EH (cell line): Measurements from ENCODE around the gene CHCHD1.
A peak's percentile ranks its signal among the peaks of the same experiment; 100 is the strongest.
"Not testable (repeated sequence)": the region's sequence is repeated elsewhere in the genome, so short reads cannot be mapped to it uniquely, and the experiment has no call there.

Experiments
- DNase-seq: peaks from one replicate; pipeline ENCODE4 v3.0.0-alpha.2; 2015; ENCODE audit warnings: low read depth

The CHCHD1 gene

DNA sequence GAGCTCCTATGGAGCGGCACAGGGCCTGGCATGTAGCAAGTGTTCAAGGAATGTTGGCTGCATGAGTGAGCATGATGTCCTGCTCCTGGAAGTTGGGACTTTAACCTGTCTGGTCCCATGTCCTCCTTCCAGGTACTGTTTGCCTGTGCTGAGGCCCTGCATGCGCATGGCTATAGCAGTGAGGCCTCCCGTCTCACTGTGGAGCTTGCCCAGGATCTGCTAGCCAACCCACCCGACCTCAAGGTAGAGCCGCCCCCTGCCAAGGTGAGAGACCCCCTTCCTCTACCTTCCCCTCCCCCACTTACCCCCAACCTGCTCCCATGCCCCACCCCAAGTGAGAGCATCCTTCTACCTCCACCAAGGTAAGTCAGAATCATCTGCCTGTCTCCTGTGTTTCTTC lies 11.6 kb downstream of the CHCHD1 start:
- DNase-seq: no peak

DNA sequence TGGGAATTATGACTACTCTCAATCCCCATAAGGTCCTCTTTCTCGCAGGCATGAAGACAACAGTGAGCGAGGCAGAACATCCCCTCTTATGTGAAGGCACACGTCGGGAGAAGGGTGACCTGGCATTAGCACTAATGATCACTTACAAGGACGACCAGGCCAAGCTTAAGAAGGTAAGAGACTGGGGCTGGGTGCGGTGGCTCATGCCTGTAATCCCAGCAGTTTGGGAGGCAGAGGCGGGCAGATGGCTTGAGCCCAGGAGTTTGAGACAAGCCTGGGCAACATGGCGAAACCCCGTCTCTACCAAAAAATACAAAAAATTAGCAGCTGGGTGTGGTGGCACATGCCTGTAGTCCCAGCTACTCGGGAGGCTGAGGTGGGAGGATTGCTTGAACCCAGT lies 13.6 kb downstream of the CHCHD1 start:
- DNase-seq: not testable (repeated sequence)

DNA sequence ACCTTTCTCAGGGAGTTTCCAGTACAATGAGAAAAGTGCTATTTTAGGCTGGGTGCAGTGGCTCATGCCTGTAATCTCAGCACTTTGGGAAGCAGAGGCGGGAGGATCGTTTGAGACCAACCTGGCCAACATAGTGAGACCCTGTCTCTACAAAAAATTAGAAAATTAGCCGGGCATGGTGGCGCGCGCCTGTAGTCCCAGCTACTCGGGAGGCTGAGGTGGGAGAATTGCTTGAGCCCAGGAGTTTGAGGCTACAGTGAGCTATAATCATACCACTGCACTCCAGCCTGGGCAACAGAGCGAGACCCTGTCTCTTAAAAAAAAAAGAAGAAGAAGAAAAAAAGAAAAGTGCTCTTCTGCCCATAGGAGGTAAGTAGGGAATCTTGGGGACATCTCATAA lies 14.2 kb downstream of the CHCHD1 start:
- DNase-seq: not testable (repeated sequence)

GRCh38 chr10:73796766-73797165 lies 14.9 kb downstream of the CHCHD1 start:
- DNase-seq: no peak

DNA sequence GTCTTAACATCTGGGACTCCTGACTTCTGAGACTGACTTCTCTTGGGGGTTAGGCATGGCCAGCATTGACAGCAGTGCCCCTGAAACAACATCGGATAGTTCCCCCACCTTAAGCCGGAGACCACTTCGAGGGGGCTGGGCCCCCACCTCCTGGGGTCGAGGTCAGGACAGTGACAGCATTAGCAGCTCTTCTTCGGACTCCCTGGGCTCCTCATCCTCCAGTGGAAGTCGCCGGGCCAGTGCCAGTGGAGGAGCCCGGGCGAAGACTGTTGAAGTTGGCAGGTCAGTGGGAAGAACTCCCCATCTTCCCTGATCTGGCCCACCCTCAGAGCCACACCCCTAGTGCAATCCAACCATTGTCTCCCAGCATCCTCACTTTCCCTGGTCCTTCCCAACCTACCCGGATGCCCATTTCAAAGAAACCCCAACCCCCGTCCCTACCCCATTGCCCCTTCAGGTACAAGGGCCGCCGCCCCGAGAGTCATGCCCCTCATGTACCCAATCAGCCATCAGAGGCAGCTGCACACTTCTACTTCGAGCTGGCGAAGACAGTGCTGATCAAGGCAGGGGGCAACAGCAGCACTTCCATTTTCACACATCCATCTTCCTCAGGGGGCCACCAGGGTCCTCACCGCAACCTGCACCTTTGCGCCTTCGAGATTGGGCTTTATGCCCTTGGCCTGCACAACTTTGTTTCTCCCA lies 15.6 kb downstream of the CHCHD1 start:
- DNase-seq: no peak

DNA sequence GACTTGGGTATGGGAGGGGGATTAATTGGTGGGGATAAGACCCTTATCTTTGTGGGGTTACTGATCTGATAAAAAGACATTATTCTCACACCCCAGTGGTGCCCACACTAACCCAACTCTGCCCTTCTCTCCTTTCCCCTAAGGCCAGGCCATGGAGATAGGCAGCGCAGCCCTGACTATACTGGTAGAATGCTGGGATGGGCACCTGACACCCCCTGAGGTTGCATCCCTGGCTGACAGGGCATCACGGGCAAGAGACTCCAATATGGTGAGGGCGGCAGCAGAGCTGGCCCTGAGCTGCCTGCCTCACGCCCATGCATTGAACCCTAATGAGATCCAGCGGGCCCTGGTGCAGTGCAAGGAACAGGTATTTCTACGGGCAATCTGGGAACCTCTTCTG lies 16.2 kb downstream of the CHCHD1 start:
- DNase-seq: no peak

DNA sequence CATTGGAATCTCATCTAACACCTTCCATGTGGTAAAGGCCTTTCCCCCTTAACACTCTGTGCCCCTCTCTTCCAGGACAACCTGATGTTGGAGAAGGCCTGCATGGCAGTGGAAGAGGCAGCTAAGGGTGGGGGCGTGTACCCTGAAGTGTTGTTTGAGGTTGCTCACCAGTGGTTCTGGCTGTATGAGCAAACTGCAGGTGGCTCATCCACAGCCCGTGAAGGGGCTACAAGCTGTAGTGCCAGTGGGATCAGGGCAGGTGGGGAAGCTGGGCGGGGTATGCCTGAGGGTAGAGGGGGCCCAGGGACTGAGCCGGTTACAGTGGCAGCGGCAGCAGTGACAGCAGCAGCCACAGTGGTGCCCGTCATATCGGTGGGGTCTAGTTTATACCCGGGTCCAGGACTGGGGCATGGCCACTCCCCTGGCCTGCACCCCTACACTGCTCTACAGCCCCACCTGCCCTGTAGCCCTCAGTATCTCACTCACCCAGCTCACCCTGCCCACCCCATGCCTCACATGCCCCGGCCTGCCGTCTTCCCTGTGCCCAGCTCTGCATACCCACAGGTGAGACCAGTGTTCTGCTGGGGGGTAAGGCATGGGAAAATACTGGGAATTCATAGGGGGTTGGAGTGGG lies 17.2 kb downstream of the CHCHD1 start:
- DNase-seq: no peak

GRCh38 chr10:73799899-73800559 lies 18.2 kb downstream of the CHCHD1 start:
- DNase-seq: no peak

- DNase-seq: no peak
Observed at GRCh38 chr10:73800560-73801252, 18.9 kb downstream of the CHCHD1 start.

GRCh38 chr10:73801253-73801590 lies 19.4 kb downstream of the CHCHD1 start:
- no peak for DNase-seq

DNA sequence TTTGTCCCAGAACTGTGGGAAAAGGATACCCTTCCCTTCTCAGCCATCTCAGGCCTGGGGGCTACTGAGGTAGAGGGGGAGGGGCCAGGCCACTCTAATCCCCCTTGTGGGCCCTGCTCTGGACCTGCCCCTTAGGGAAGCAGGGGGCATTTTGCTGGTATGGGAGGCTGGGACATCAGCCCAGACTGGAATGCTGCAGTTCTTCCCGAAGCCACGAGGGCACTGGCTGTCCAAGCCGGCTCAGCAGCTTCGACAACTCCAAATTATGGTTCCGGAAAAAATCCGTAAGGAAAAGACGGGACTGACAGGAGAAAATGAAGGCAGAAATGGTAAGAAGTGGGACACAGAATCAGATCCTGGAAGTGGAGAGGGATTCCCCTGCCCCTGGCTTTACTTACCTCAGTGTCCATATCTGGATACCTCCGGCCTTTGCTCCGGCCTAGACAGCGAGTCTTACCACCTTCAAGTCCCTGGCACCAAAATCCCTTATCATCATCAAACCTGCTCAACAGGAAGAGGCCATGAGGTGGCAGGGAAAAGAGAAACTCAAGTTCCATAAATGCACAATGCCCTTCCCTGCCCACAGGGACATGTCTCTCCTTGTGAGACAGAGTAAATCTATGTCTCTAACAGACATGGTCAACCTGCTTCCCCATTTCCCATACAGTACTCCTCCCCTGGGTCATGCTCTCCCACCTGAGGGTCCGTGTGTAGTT lies 20.6 kb downstream of the CHCHD1 start:
- no peak for DNase-seq

DNA sequence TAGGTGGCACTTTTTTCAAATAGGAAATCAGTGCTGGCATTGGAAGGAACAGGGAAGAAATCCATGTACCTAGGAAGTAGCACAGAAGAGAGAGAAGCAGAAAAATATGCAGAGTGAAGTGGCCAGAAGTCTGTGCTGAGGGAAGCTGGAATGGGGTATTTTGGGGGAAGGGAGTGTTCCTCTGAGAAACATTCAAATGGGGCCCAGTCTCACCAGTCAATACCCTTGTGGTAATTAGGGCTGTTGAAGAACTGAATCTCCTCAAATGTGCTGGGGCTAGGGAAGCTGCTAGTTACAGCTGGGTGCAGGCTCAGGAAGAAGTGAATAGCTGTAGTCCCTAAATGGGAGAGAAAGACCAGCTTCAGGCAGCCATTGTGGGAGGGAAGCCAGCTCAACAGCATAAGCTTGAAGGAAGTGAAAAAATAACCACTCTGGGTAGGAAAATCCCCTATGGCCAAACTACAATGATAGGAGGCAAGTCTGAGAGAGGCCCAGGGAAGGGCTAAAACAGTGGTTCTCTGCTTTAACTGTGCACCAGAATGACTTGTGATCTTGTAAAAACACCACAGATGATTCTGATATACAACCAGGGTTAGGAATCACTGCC lies 21.9 kb downstream of the CHCHD1 start:
- DNase-seq: no peak

GRCh38 chr10:73806176-73806950 lies 24.5 kb downstream of the CHCHD1 start:
- DNase-seq: no peak

GRCh38 chr10:73807471-73807870 lies 25.6 kb downstream of the CHCHD1 start:
- DNase-seq: no peak

DNA sequence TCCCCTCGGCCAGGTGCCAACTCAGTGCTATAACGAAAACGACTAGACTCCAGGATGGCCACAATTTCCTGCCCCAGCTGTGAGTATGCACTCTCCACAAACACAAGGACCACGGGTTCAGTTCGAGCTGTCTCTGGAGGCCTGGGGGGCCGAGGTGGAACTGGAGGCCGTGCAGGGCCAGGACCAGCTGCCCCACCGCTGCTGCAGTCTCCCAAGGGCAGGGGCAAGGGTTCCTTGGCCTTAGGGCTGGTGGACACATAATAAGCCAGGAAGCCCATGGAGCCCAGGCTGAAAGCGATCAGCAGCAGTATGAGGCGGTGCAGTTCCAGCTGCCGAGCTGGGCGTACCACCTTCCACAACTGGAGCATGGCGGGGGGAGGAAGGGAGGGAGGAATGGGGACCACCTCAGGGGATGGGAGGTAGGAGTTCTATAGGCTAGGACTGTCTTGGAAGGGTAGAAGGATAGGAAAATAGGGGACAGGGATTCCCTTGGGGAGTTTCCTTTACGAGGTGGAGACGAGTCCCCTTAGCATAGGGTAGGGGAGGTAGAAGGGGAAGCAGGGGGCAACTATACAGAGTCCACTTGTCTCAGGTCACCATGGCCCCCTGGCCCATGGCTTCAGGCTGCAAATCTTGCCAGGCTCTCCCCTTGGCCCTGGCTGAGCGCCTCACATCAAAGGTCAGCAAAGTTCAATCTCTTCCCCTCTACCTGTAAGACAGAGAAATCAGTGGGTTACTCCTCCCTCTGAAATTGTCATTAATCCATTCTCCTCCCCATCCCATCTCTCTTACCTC lies 26.4 kb downstream of the CHCHD1 start:
- DNase-seq: no peak

- no peak for DNase-seq
Observed at GRCh38 chr10:73809061-73809818, 27.4 kb downstream of the CHCHD1 start.

- peak; percentile 39 for DNase-seq
Observed at GRCh38 chr10:73810358-73810734, 28.5 kb downstream of the CHCHD1 start.

DNA sequence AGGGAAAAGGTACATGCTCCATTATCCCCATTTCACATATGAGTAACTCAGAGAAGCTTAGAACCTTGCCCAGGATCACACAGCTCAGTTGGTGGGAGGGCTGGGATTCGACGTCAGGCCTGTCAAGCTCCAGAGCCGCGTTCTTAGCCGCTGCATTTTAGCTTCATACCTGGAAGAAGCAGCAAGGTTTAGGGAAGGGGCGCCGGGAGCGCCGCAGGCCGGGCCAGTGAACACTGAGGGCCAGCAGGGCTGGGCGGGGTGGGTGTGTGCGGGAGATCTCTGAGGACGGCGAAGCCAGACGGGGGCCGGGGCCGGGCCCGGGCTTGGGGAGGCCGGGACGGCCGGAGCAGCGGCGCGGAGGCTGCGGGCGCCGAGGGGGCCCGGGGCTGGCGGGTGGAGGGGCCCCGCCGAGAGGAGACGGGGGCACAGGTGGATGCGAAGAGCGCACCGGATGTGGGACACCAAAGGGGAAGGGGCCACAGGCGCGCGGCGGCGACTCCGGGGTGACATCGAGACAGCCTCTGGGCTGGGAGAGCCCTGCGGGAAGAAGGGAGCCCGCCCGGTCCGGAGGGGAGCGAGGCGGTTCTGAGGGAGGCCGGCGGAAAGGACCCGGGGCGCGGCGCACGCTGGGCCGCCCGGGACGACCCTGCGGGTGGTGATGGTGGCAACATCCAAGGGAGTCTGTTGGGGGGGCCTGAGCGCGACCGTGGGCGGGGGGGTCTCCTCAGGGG lies 29.1 kb downstream of the CHCHD1 start:
- peak; percentile 28 for DNase-seq

DNA sequence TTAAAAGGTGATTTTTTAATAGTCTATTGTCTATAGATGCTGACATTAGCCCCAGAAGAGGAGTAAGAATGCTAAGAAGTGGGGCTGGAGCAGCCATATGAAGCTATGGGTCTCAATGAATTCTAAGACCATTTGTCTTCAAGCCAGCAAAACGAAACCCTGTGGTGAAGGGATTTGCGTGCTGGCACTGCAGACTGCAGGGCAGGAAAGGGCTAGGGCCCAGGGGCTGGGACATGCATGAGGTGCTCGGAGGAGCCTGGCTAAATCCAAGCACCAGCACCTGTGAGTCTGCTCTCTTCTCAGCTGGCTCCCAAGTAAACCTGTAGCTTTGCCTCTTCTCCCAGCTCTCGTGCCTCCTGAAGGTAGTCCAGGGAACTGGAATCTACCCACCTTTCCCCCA lies 30.8 kb downstream of the CHCHD1 start:
- no peak for DNase-seq
